Neuronal stem cell (in vitro differentiated cells): ENCODE data around the gene TBC1D5.

Experiments used
- DNase-seq: peaks from one replicate; pipeline ENCODE4 v3.0.0-alpha.2; 2013; ENCODE audit warnings: low spot score
- H2AFZ ChIP-seq: one replicate; pipeline ENCODE4 v1.6.1; 2013; ENCODE audit warnings: mild to moderate bottlenecking, low read length, inconsistent platforms
- H2AK5ac ChIP-seq: 2 replicates; pipeline ENCODE4 v1.6.1; 2013; ENCODE audit warnings: low read depth, mild to moderate bottlenecking, inconsistent platforms, low read length, moderate library complexity, mixed read lengths
- H2BK120ac ChIP-seq: 2 replicates; pipeline ENCODE4 v1.6.1; 2013; ENCODE audit warnings: low read depth, mild to moderate bottlenecking, inconsistent platforms, low read length, moderate library complexity, mixed read lengths
- H2BK12ac ChIP-seq: one replicate; pipeline ENCODE4 v1.6.1; 2013; ENCODE audit warnings: low read length, inconsistent platforms
- H2BK15ac ChIP-seq: 2 replicates; pipeline ENCODE4 v1.6.1; 2013; ENCODE audit warnings: mild to moderate bottlenecking, low read length, inconsistent platforms, mixed read lengths
- H2BK5ac ChIP-seq: one replicate; pipeline ENCODE4 v1.6.1; 2013; ENCODE audit warnings: inconsistent platforms, mild to moderate bottlenecking, low read length, moderate library complexity
- H3K14ac ChIP-seq: one replicate; pipeline ENCODE4 v1.6.1; 2013; ENCODE audit warnings: low read length, inconsistent platforms
- H3K18ac ChIP-seq: 2 replicates; pipeline ENCODE4 v1.6.1; 2013; ENCODE audit warnings: low read length, inconsistent platforms
- H3K23ac ChIP-seq: 2 replicates; pipeline ENCODE4 v1.6.1; 2013; ENCODE audit warnings: low read depth, mild to moderate bottlenecking, mixed read lengths, low read length, inconsistent platforms; ENCODE audit not compliant: poor library complexity
- H3K27ac ChIP-seq: replicated peaks from 3 replicates; pipeline ENCODE4 v1.5.1; 2013; ENCODE audit warnings: low read length, inconsistent platforms
- H3K27me3 ChIP-seq, 3 experiments: 2 replicates each; pipeline ENCODE4 v1.6.1; 2013; ENCODE audit warnings: low read length in 3 of 3, mild to moderate bottlenecking in 2 of 3, inconsistent platforms in 1 of 3, low read depth in 1 of 3, mixed read lengths in 1 of 3, moderate library complexity in 1 of 3; ENCODE audit not compliant: control insufficient read depth in 3 of 3, insufficient read depth in 3 of 3
- H3K36me3 ChIP-seq, 2 donors: replicated peaks in 1 of 2; 2 replicates each; pipeline ENCODE4 v1.6.1; 2013; ENCODE audit warnings: low read length in 2 of 2; ENCODE audit not compliant: control insufficient read depth in 2 of 2, insufficient read depth in 2 of 2
- H3K4ac ChIP-seq: 2 replicates; pipeline ENCODE4 v1.6.1; 2013; ENCODE audit warnings: inconsistent platforms, mild to moderate bottlenecking, low read length, moderate library complexity
- H3K4me1 ChIP-seq, 2 donors: 1 replicate in 1 of 2; 2 replicates in 1 of 2; pipeline ENCODE4 v1.6.1; 2013; ENCODE audit warnings: low read length in 2 of 2, low read depth in 1 of 2; ENCODE audit not compliant: control insufficient read depth in 2 of 2, insufficient read depth in 1 of 2
- H3K4me2 ChIP-seq: one replicate; pipeline ENCODE4 v1.6.1; 2013; ENCODE audit warnings: mild to moderate bottlenecking, low read length, inconsistent platforms; ENCODE audit not compliant: insufficient read depth, poor library complexity, severe bottlenecking
- H3K4me3 ChIP-seq, 2 donors: 2 replicates each; pipeline ENCODE4 v1.5.1; 2013; ENCODE audit warnings: low read length in 2 of 2, mild to moderate bottlenecking in 2 of 2, inconsistent platforms in 1 of 2, moderate library complexity in 1 of 2
- H3K79me1 ChIP-seq: one replicate; pipeline ENCODE4 v1.6.1; 2013; ENCODE audit warnings: low read depth, mild to moderate bottlenecking, inconsistent platforms, low read length, moderate library complexity
- H3K9ac ChIP-seq: one replicate; pipeline ENCODE4 v1.6.1; 2013; ENCODE audit warnings: mild to moderate bottlenecking, low read depth, low read length, inconsistent platforms; ENCODE audit not compliant: poor library complexity
- H3K9me3 ChIP-seq, 2 donors: replicated peaks in 1 of 2; 2 replicates each; pipeline versions ENCODE3 to v1.6.1; 2013; ENCODE audit warnings: low read length in 2 of 2, mild to moderate bottlenecking in 2 of 2, inconsistent platforms in 1 of 2, low read depth in 1 of 2, mixed read lengths in 1 of 2, moderate library complexity in 1 of 2; ENCODE audit not compliant: control insufficient read depth in 2 of 2, insufficient read depth in 1 of 2
- H4K8ac ChIP-seq: one replicate; pipeline ENCODE4 v1.6.1; 2013; ENCODE audit warnings: low read depth, mild to moderate bottlenecking, inconsistent platforms, low read length, moderate library complexity
- H4K91ac ChIP-seq: one replicate; pipeline ENCODE4 v1.6.1; 2013; ENCODE audit warnings: low read length, low read depth, mild to moderate bottlenecking, inconsistent platforms; ENCODE audit not compliant: poor library complexity
- WGBS, 2 donors: extraction: QIAGEN DNeasy Blood & Tissue Kit; methylation state at CpG; one replicate each; pipeline ENCODE4 v1.1.7; 2013; ENCODE audit warnings: missing lambda C conversion rate in 2 of 2, mixed read lengths in 1 of 2; ENCODE audit not compliant: insufficient read length in 2 of 2, insufficient replicate concordance in 1 of 2; ENCODE audit errors: extremely low coverage in 2 of 2; 5-methylcytosine and 5-hydroxymethylcytosine counted together

TBC1D5 gene

DNA sequence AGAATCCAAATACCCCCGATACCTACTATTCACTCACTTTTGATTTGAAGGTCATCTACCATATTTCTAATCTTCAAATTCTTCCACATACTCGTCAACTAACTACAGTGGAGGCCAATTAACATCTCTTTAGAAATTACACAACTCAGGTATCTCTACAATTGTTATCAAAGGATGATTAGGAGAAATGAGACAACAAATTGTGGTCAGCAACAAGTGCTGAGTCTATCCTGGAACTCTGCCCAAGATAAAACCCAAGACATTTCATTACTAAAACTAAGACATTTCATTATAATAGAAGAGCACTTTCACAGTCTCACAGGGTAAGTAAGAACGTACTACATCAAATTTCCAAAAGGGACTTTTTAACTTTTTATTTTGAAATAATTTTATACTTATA is 100.0 kb downstream of the TBC1D5 start:
- Histone ChIP-seq H4K91ac (no peak overlapping the region), H3K23ac (no peak overlapping the region), H3K79me1 (no peaks in the 10 kb centered on the region), H4K8ac (no peak overlapping the region), H2AFZ (no peak overlapping the region), H3K27me3 (no peaks in the 10 kb centered on the region), H3K36me3 (no peaks in the 10 kb centered on the region), H3K4me1 (no peaks in the 10 kb centered on the region), H3K4ac (no peak overlapping the region), H3K18ac (no peak overlapping the region), H2BK12ac (no peak overlapping the region), H2AK5ac (no peak overlapping the region), H3K14ac (no peak overlapping the region), H3K4me3 (no peak overlapping the region), H2BK5ac (no peak overlapping the region), H2BK120ac (no peak overlapping the region), H3K9ac (no peak overlapping the region), H2BK15ac (no peak overlapping the region), H3K9me3 (no peaks in the 10 kb centered on the region), H3K27ac (no peak overlapping the region), H3K4me2 (no peak overlapping the region)
- no peak for DNase-seq
- 100% methylated on average over 1 of the region's 3 CpGs; no CpG with 5 or more reads in 1 of the 2 donors for WGBS, 2 donors

DNA sequence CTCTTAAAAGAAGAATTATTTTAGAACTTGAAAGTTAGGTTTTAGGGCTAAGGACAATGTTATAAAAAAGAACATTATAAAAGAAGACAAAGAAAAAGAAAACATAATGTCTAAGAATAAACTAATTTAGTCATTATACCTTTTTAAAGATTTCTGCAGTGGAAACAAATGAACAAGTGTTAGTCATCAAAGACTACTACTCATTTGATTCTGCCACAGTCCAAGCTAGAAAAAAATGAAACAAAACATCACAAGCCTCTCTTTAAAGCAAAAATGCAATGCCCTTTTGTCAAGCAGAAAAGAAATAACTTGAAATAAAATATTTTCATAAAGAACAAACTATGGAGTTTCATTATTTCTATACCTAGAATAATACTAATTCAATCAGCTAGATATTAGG is 102.0 kb downstream of the TBC1D5 start:
- no peak for DNase-seq
- Histone ChIP-seq H3K18ac (no peak overlapping the region), H3K79me1 (no peaks in the 10 kb centered on the region), H3K9me3 (no peaks in the 10 kb centered on the region), H2BK12ac (no peak overlapping the region), H2BK5ac (no peak overlapping the region), H3K14ac (no peak overlapping the region), H3K4ac (no peak overlapping the region), H4K91ac (no peak overlapping the region), H2AK5ac (no peak overlapping the region), H3K4me1 (no peaks in the 10 kb centered on the region), H3K23ac (no peak overlapping the region), H3K27ac (no peak overlapping the region), H4K8ac (no peak overlapping the region), H2BK120ac (no peak overlapping the region), H2BK15ac (no peak overlapping the region), H2AFZ (no peak overlapping the region), H3K36me3 (no peaks in the 10 kb centered on the region), H3K9ac (no peak overlapping the region), H3K27me3 (no peaks in the 10 kb centered on the region), H3K4me2 (no peak overlapping the region), H3K4me3 (no peak overlapping the region)

DNA sequence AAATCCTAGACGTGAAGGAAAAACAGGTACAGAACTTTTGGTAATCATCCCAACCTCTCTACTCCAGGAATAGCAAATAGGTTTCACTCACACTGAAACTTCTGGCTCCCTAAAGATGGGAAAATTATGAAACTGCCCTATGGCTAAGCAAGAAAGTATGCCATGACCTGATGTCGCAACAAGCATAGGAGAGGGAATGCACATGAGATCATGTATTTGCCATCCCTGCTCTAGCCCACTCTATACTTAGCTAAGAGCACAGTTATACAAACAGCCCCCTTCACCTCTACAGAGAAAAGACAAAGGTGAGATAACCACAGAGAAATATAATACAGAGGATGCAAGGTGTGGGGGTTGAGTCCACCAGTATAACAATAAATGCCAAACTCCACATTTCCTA is 102.7 kb downstream of the TBC1D5 start:
- H3K4ac ChIP-seq = no peak overlapping the region
- no peak overlapping the region for H3K9ac ChIP-seq
- H4K8ac ChIP-seq = no peak overlapping the region
- H3K27me3 ChIP-seq = no peaks in the 10 kb centered on the region
- WGBS, 2 donors = no CpG with 5 or more reads among the region's 2 CpGs
- H3K14ac ChIP-seq = no peak overlapping the region
- H3K18ac ChIP-seq = no peak overlapping the region
- H2AFZ ChIP-seq = no peak overlapping the region
- no peaks in the 10 kb centered on the region for H3K79me1 ChIP-seq
- H3K23ac ChIP-seq = no peak overlapping the region
- no peak overlapping the region for H3K4me2 ChIP-seq
- H3K36me3 ChIP-seq = no peaks in the 10 kb centered on the region
- no peak overlapping the region for H4K91ac ChIP-seq
- DNase-seq = no peak
- H3K27ac ChIP-seq = no peak overlapping the region
- H3K4me3 ChIP-seq = no peak overlapping the region
- no peak overlapping the region for H2AK5ac ChIP-seq
- no peak overlapping the region for H2BK15ac ChIP-seq
- H3K4me1 ChIP-seq = no peaks in the 10 kb centered on the region
- no peak overlapping the region for H2BK5ac ChIP-seq
- H2BK12ac ChIP-seq = no peak overlapping the region
- no peak overlapping the region for H2BK120ac ChIP-seq
- no peaks in the 10 kb centered on the region for H3K9me3 ChIP-seq

DNA sequence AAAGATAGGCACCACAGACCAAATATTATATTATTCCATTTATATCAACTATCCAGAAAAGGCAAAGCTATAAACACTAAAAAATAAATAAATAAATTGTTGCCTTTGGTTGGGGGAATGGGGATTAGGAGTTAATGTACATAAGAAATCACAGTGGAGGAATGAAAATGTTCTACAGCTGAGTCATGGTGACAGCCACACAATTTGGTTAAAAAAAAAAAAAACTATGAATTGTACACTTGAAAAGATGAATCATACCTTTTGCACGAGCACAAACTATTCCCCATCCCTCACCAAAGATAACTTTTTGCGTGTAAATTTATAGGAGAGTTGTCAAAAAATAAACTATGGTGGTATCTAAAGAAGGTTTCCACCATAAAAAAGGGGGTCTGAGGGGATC is 103.2 kb downstream of the TBC1D5 start:
- no peak overlapping the region for H2BK15ac ChIP-seq
- no peak overlapping the region for H3K18ac ChIP-seq
- H4K8ac ChIP-seq = no peak overlapping the region
- DNase-seq = no peak
- H3K23ac ChIP-seq = no peak overlapping the region
- H3K4me3 ChIP-seq = no peak overlapping the region
- no peaks in the 10 kb centered on the region for H3K4me1 ChIP-seq
- no peak overlapping the region for H2BK12ac ChIP-seq
- no peak overlapping the region for H3K27ac ChIP-seq
- no peaks in the 10 kb centered on the region for H3K79me1 ChIP-seq
- H4K91ac ChIP-seq = no peak overlapping the region
- H2BK120ac ChIP-seq = no peak overlapping the region
- H3K4me2 ChIP-seq = no peak overlapping the region
- H3K4ac ChIP-seq = no peak overlapping the region
- H3K9ac ChIP-seq = no peak overlapping the region
- no peak overlapping the region for H3K14ac ChIP-seq
- H2BK5ac ChIP-seq = no peak overlapping the region
- H2AFZ ChIP-seq = no peak overlapping the region
- no CpG with 5 or more reads among the region's 2 CpGs for WGBS, 2 donors
- H3K27me3 ChIP-seq = no peaks in the 10 kb centered on the region
- no peak overlapping the region for H2AK5ac ChIP-seq
- no peaks in the 10 kb centered on the region for H3K36me3 ChIP-seq
- no peaks in the 10 kb centered on the region for H3K9me3 ChIP-seq
